HEK293T (cell line): ENCODE data around the gene CDH8.

ENCODE experiments used
- ARNT ChIP-seq: fragments of 450-650 bp; IDR thresholded peaks from 2 replicates; pipeline ENCODE4 v1.6.1; 2017; ENCODE audit warnings: mild to moderate bottlenecking
- BHLHE40 ChIP-seq: fragments of 450-650 bp; IDR thresholded peaks from 2 replicates; pipeline ENCODE4 v1.6.1; 2016; ENCODE audit warnings: mild to moderate bottlenecking, moderate library complexity, borderline replicate concordance
- CTBP1 ChIP-seq: fragments of 450-650 bp; IDR thresholded peaks from 2 replicates; pipeline ENCODE4 v1.6.1; 2016; ENCODE audit warnings: borderline replicate concordance
- ELF4 ChIP-seq: fragments of 450-650 bp; IDR thresholded peaks from 2 replicates; pipeline ENCODE4 v1.6.1; 2017; ENCODE audit warnings: antibody characterized with exemption
- FOXA1 ChIP-seq: fragments of 450-650 bp; IDR thresholded peaks from 2 replicates; pipeline ENCODE4 v1.6.1; 2016; ENCODE audit warnings: mild to moderate bottlenecking
- FOXM1 ChIP-seq: fragments of 450-650 bp; IDR thresholded peaks from 2 replicates; pipeline ENCODE4 v1.6.1; 2017; ENCODE audit warnings: mild to moderate bottlenecking, borderline replicate concordance
- SP1 ChIP-seq: fragments of 450-650 bp; IDR thresholded peaks from 2 replicates; pipeline ENCODE4 v1.6.1; 2017
- SUZ12 ChIP-seq: fragments of 450-650 bp; IDR thresholded peaks from 2 replicates; pipeline ENCODE4 v1.6.1; 2016; ENCODE audit warnings: mild to moderate bottlenecking
- TARDBP ChIP-seq: fragments of 450-650 bp; IDR thresholded peaks from 2 replicates; pipeline ENCODE4 v1.6.1; 2016
- ZNF384 ChIP-seq: fragments of 450-650 bp; IDR thresholded peaks from 2 replicates; pipeline ENCODE4 v1.6.1; 2016

GRCh38 chr16:61934601-61935000, 101.6 kb downstream of the CDH8 start:
- TF ChIP-seq CTBP1 (no peak), ZNF384 (no peak), FOXA1 (no peak), SP1 (no peak), FOXM1 (no peak), ARNT (no peak), ELF4 (no peak), BHLHE40 (no peak), TARDBP (no peak), SUZ12 (no peak)
